Astrocyte (in vitro differentiated cells and primary cell): ENCODE data around the gene REEP6. TPM values are rescaled to one million over a fixed set of nuclear protein-coding genes. Genes with fewer than 3 reads are reported as not detected.

ENCODE experiments used
- DNase-seq: peaks from one replicate; pipeline ENCODE4 v3.0.0-alpha.2; 2010; ENCODE audit warnings: low read depth
- FAIRE-seq: peaks from 2 replicates; lab custom pipeline; 2011; peaks lifted over from hg19 to GRCh38; lab: Jason Lieb, UNC
- H2AFZ ChIP-seq: 2 replicates; pipeline ENCODE4 v1.6.0; 2012; ENCODE audit warnings: low read depth, low read length, inconsistent platforms
- H3K27ac ChIP-seq: 2 replicates; pipeline ENCODE4 v1.5.1; 2011; ENCODE audit warnings: low read depth, low read length, inconsistent platforms
- H3K27me3 ChIP-seq: 2 replicates; pipeline ENCODE4 v1.6.0; 2011; ENCODE audit warnings: low read length, inconsistent platforms; ENCODE audit not compliant: insufficient read depth
- H3K36me3 ChIP-seq: 2 replicates; pipeline ENCODE4 v1.5.1; 2011; ENCODE audit warnings: low read length, inconsistent platforms; ENCODE audit not compliant: insufficient read depth
- H3K4me1 ChIP-seq: 2 replicates; pipeline ENCODE4 v1.5.1; 2011; ENCODE audit warnings: low read length, inconsistent platforms; ENCODE audit not compliant: insufficient read depth
- H3K4me2 ChIP-seq: 2 replicates; pipeline ENCODE4 v1.6.0; 2012; ENCODE audit warnings: low read length, inconsistent platforms
- H3K4me3 ChIP-seq: 2 replicates; pipeline ENCODE4 v1.5.1; 2011; ENCODE audit warnings: low read depth, mild to moderate bottlenecking, low read length, inconsistent platforms; ENCODE audit not compliant: insufficient read depth
- H3K79me2 ChIP-seq: 2 replicates; pipeline ENCODE4 v1.6.0; 2012; ENCODE audit warnings: mild to moderate bottlenecking, low read length, inconsistent platforms; ENCODE audit not compliant: insufficient read depth
- H3K9ac ChIP-seq: 2 replicates; pipeline ENCODE4 v1.6.0; 2012; ENCODE audit warnings: mild to moderate bottlenecking, low read length, inconsistent platforms
- H3K9me3 ChIP-seq: 2 replicates; pipeline ENCODE4 v1.5.1; 2012; ENCODE audit warnings: low read depth, mild to moderate bottlenecking, low read length, inconsistent platforms; ENCODE audit not compliant: insufficient read depth
- H4K20me1 ChIP-seq: 2 replicates; pipeline ENCODE4 v1.6.0; 2012; ENCODE audit warnings: low read length, inconsistent platforms; ENCODE audit not compliant: insufficient read depth
- H3K27ac Mint-ChIP-seq: one replicate; pipeline ENCODE4 v1.8.0; 2021; ENCODE audit warnings: mild to moderate bottlenecking, mixed read lengths; ENCODE audit not compliant: unreplicated experiment
- H3K27me3 Mint-ChIP-seq: one replicate; pipeline ENCODE4 v1.8.0; 2021; ENCODE audit warnings: low read depth, mixed read lengths; ENCODE audit not compliant: unreplicated experiment
- H3K36me3 Mint-ChIP-seq: one replicate; pipeline ENCODE4 v1.8.0; 2021; ENCODE audit warnings: low read depth, mixed read lengths; ENCODE audit not compliant: unreplicated experiment
- H3K4me1 Mint-ChIP-seq: one replicate; pipeline ENCODE4 v1.8.0; 2021; ENCODE audit warnings: low read depth, mixed read lengths; ENCODE audit not compliant: unreplicated experiment
- H3K4me3 Mint-ChIP-seq: one replicate; pipeline ENCODE4 v1.8.0; 2021; ENCODE audit warnings: mild to moderate bottlenecking, moderate library complexity, mixed read lengths; ENCODE audit not compliant: unreplicated experiment
- H3K9me3 Mint-ChIP-seq: one replicate; pipeline ENCODE4 v1.8.0; 2021; ENCODE audit warnings: mild to moderate bottlenecking, mixed read lengths; ENCODE audit not compliant: unreplicated experiment
- CTCF ChIP-seq: IDR thresholded peaks from 2 replicates; pipeline ENCODE4 v1.5.1; 2011; ENCODE audit warnings: low read depth, mild to moderate bottlenecking, inconsistent platforms, low read length, moderate library complexity; ENCODE audit not compliant: insufficient read depth
- EZH2 ChIP-seq: IDR thresholded peaks from 2 replicates; pipeline ENCODE4 v1.6.1; 2012; ENCODE audit warnings: mild to moderate bottlenecking, low read length, inconsistent platforms; ENCODE audit not compliant: insufficient read depth
- total RNA-seq: library from RNA; stranded (reverse); gene quantifications from 2 replicates; pipeline ENCODE4 v1.2.1, GENCODE V29; 2021

REEP6 gene
- total RNA-seq, 1 donor from 2014 or later, result 5.7 TPM

GRCh38 chr19:1471515-1472160 is 19.3 kb upstream of the REEP6 start:
- Histone ChIP-seq H3K27ac (no peak overlapping the region), H3K9me3 (no peaks in the 10 kb centered on the region), H3K4me3 (no peak overlapping the region), H3K9ac (no peak overlapping the region), H3K4me2 (no peak overlapping the region), H4K20me1 (peaks cover 63% of the 10 kb centered on the region), H3K79me2 (peaks cover 3% of the 10 kb centered on the region), H3K27me3 (peaks cover 5% of the 10 kb centered on the region), H3K4me1 (peaks cover 12% of the 10 kb centered on the region), H2AFZ (no peak overlapping the region), H3K36me3 (no peaks in the 10 kb centered on the region)
- no peak overlapping the region for H3K4me3 Mint-ChIP-seq
- DNase-seq, result no peak
- H3K27ac Mint-ChIP-seq, result peak overlapping the region; percentile 41
- TF ChIP-seq EZH2 (peak; percentile 10), CTCF (no peak)
- H3K9me3 Mint-ChIP-seq, result peaks cover 3% of the 10 kb centered on the region
- H3K4me1 Mint-ChIP-seq, result no peaks in the 10 kb centered on the region
- H3K36me3 Mint-ChIP-seq, result no peaks in the 10 kb centered on the region
- FAIRE-seq, result no peak
- H3K27me3 Mint-ChIP-seq, result peaks cover 2% of the 10 kb centered on the region

- Histone ChIP-seq H3K79me2 (peaks cover 8% of the 10 kb centered on the region), H3K27me3 (peaks cover 5% of the 10 kb centered on the region), H3K4me3 (no peak overlapping the region), H3K4me1 (peaks cover 12% of the 10 kb centered on the region), H3K4me2 (no peak overlapping the region), H3K27ac (no peak overlapping the region), H4K20me1 (peaks cover 68% of the 10 kb centered on the region), H3K9me3 (no peaks in the 10 kb centered on the region), H3K9ac (no peak overlapping the region), H2AFZ (no peak overlapping the region), H3K36me3 (no peaks in the 10 kb centered on the region)
- Mint-ChIP-seq H3K27ac (peak overlapping the region; percentile 62), H3K4me1 (peaks cover 4% of the 10 kb centered on the region), H3K36me3 (no peaks in the 10 kb centered on the region), H3K9me3 (peaks cover 3% of the 10 kb centered on the region), H3K4me3 (no peak overlapping the region), H3K27me3 (peaks cover 2% of the 10 kb centered on the region)
- FAIRE-seq (no peak), DNase-seq (no peak)
- TF ChIP-seq EZH2, result no peak
- no peak for TF ChIP-seq CTCF
Measured at GRCh38 chr19:1472231-1473084, 18.5 kb upstream of the REEP6 start.
